Gastroesophageal sphincter (tissue), 4 donors: Measurements from ENCODE around the gene CSF2. TPM values are rescaled to one million over a fixed set of nuclear protein-coding genes. Genes with fewer than 3 reads are reported as not detected.

Experiments
- ATAC-seq: fragments of 150-250 bp; one replicate; pipeline ENCODE4 v1.9.1; 2016; ENCODE audit warnings: mild to moderate bottlenecking, moderate library complexity
- H3K27ac ChIP-seq, 4 donors: fragments of 200-600 bp; sonication (generic) in 3 of 4; 1 replicate in 3 of 4; 2 replicates in 1 of 4; pipeline ENCODE4 v1.5.1; 2016 to 2019
- H3K27me3 ChIP-seq: fragments of 200-600 bp; sonication (generic); one replicate; pipeline ENCODE4 v1.5.1; 2019
- H3K36me3 ChIP-seq, 2 donors: fragments of 200-600 bp; sonication (generic); one replicate each; pipeline ENCODE4 v1.5.1; 2019; ENCODE audit warnings: control low read depth in 1 of 2
- H3K4me1 ChIP-seq, 3 donors: fragments of 200-600 bp; sonication (generic); 1 replicate in 2 of 3; 2 replicates in 1 of 3; pipeline ENCODE4 v1.5.1; 2016 to 2019; ENCODE audit warnings: control low read depth in 2 of 3
- H3K4me3 ChIP-seq, 2 donors: fragments of 200-600 bp; sonication (generic); one replicate each; pipeline ENCODE4 v1.5.1; 2019; ENCODE audit warnings: mild to moderate bottlenecking in 1 of 2, moderate library complexity in 1 of 2
- H3K9me3 ChIP-seq, 3 donors: fragments of 200-600 bp; sonication (generic); one replicate each; pipeline ENCODE4 v1.5.1; 2017 to 2019; ENCODE audit warnings: control low read depth in 2 of 3
- EP300 ChIP-seq: sonication (generic); formaldehyde crosslinking; IDR thresholded peaks from one replicate; pipeline ENCODE4 v1.6.1; 2017; ENCODE audit warnings: antibody characterized with exemption, mild to moderate bottlenecking
- POLR2A ChIP-seq, 2 donors: fragments of 450-650 bp; IDR thresholded peaks; one replicate each; pipeline ENCODE4 v1.6.1; 2017; ENCODE audit warnings: antibody characterized with exemption in 2 of 2, mild to moderate bottlenecking in 2 of 2, moderate library complexity in 1 of 2
- POLR2AphosphoS5 ChIP-seq: sonication (generic); formaldehyde crosslinking; IDR thresholded peaks from one replicate; pipeline ENCODE4 v1.6.1; 2017; ENCODE audit warnings: antibody characterized with exemption
- WGBS, 2 donors: methylation state at CpG; one replicate each; pipeline ENCODE4 v1.1.5; 2018; ENCODE audit warnings: low coverage in 1 of 2; 5-methylcytosine and 5-hydroxymethylcytosine counted together
- total RNA-seq, 4 donors: library from RNA; depleted of rRNA; stranded (reverse); fragments of >200 nt; gene quantifications; one replicate each; pipeline ENCODE4 v1.1.0, GENCODE V29; 2016
- TF ChIP-seq, protein P1 (sequence below), 4 experiments: fragments of 200-600 bp in 2 of 4; fragments of 450-650 bp in 2 of 4; sonication (generic) in 1 of 4; IDR thresholded peaks; one replicate each; pipeline ENCODE4 v1.5.1; 2017 to 2019; ENCODE audit warnings: antibody characterized with exemption in 4 of 4, mild to moderate bottlenecking in 2 of 4, moderate library complexity in 2 of 4

CSF2 gene
- total RNA-seq, 4 donors from 2014 or later: 1.1 TPM; not detected in 3

DNA sequence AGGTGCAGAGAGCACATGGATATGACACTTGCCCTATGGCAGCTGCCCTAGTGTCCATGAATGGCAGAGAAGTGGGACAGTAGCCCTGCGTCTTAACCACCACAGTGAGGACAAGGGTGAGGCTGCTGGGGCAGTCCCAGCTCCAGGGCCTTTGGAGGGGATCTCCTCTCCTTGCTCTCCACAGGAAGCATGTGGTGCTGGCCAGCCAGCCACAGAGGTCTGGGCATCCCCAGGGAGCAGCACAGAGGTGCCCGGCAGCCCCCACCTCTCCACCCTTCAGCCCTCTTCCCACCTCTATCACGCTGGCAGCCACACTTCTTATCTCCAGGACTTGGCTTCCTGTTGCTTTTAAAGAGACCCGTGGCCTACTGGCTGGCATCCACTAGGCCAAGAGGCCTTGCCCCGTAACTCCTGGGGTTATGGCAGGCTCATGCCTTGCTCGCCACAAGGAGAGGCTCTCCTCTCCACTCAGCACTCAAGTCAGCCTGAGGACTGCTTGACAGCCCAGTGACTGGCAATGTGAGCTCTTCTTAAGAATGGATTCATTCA, 21.9 kb downstream of the CSF2 start:
- Histone ChIP-seq H3K36me3 (no peaks in the 10 kb centered on the region), H3K4me3 (no peak overlapping the region), H3K27ac (no peak overlapping the region), H3K9me3 (no peaks in the 10 kb centered on the region), H3K4me1 (no peaks in the 10 kb centered on the region), H3K27me3 (no peaks in the 10 kb centered on the region)
- ATAC-seq: peak; percentile 7
- no peak for TF ChIP-seq POLR2AphosphoS5
- TF ChIP-seq EP300: no peak
- TF ChIP-seq, protein P1, sequence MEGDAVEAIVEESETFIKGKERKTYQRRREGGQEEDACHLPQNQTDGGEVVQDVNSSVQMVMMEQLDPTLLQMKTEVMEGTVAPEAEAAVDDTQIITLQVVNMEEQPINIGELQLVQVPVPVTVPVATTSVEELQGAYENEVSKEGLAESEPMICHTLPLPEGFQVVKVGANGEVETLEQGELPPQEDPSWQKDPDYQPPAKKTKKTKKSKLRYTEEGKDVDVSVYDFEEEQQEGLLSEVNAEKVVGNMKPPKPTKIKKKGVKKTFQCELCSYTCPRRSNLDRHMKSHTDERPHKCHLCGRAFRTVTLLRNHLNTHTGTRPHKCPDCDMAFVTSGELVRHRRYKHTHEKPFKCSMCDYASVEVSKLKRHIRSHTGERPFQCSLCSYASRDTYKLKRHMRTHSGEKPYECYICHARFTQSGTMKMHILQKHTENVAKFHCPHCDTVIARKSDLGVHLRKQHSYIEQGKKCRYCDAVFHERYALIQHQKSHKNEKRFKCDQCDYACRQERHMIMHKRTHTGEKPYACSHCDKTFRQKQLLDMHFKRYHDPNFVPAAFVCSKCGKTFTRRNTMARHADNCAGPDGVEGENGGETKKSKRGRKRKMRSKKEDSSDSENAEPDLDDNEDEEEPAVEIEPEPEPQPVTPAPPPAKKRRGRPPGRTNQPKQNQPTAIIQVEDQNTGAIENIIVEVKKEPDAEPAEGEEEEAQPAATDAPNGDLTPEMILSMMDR (IDR thresholded peaks at IDR 0.05): no peak
- no peak for TF ChIP-seq POLR2A (IDR thresholded peaks at IDR 0.05)
- WGBS, 2 donors: 53% methylated on average over 5 of the region's 6 CpGs; no CpG with 5 or more reads in 1 of the 2 donors

DNA sequence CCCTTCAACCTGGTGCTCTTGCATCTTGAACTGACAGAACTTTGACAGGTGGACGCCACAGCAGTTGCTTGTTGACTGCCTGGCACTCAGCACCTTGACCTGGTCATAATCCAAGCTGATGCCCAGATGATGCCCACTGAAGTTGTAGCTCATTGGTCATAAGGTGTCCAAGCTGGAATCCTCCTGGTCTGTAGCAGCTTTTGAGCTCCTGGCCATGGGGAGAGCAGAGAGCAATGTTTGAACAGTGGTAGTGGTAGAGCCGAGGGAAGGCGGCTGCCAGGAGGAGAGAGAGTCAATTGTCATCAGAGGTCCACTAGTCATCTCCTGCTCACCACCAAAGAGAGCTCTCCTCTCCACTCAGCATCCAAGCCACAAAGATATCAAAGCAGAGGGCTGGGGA, 23.3 kb downstream of the CSF2 start:
- H3K27ac ChIP-seq: no peak overlapping the region
- H3K9me3 ChIP-seq: no peaks in the 10 kb centered on the region
- WGBS, 2 donors: 81 to 86% methylated on average over 1 to 3 of the region's 3 CpGs
- no peak overlapping the region for H3K4me3 ChIP-seq
- H3K27me3 ChIP-seq: no peaks in the 10 kb centered on the region
- no peaks in the 10 kb centered on the region for H3K36me3 ChIP-seq
- H3K4me1 ChIP-seq: no peaks in the 10 kb centered on the region
- no peak for ATAC-seq
- TF ChIP-seq POLR2AphosphoS5 (no peak), POLR2A (IDR thresholded peaks at IDR 0.05) (no peak), EP300 (no peak)
- TF ChIP-seq, protein P1 (IDR thresholded peaks at IDR 0.05): no peak

DNA sequence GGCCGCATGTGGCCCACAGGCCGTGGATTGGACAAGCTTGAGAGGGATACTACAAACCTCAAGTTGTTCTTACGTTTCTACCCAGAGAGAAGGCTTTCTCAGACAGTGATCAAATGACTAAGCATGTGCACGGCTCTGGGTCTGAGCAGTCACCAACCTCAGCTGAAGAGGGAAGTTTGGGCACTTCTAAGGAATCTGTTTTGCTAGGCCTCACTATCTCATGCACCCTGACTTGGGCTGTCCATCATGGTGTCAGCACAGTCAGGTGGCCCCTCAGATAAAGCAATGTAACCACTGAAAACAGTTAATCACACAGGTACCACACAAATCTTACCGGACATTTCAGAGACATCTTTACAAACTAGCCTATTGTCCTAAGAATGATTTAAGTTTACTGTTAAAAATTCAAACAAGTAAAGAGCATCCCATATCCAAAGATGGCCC, 24.6 kb downstream of the CSF2 start:
- no peak for TF ChIP-seq EP300
- no peak for TF ChIP-seq POLR2A (IDR thresholded peaks at IDR 0.05)
- TF ChIP-seq, protein P1 (IDR thresholded peaks at IDR 0.05): no peak
- TF ChIP-seq POLR2AphosphoS5: no peak
- WGBS, 2 donors: 52 to 72% methylated on average over 2 to 5 of the region's 5 CpGs
- Histone ChIP-seq H3K4me3 (no peak overlapping the region), H3K4me1 (peaks cover 0 to 4% (median 3%) of the 10 kb centered on the region in 3 donors), H3K27me3 (no peaks in the 10 kb centered on the region), H3K9me3 (no peaks in the 10 kb centered on the region), H3K27ac (no peak overlapping the region), H3K36me3 (no peaks in the 10 kb centered on the region)
- no peak for ATAC-seq

DNA sequence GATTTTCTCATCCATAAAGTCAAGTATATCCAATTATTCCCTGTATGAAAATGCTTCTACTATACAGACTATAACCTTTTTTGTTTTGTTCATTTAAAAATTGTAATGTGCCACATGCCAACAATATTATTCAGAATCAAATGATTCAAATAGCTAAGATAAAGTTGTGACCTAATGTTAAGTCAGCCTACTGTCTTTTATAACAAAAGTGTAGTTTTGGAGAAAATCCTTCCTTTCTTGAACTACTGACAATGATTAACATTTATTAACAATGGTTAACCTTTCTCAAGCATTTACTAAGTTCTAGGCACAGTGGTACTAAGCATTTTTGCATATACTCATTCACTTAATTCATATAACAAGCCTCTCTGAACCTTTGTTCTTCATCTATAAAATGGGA, 25.0 kb downstream of the CSF2 start:
- Histone ChIP-seq H3K4me3 (no peak overlapping the region), H3K27me3 (no peaks in the 10 kb centered on the region), H3K27ac (no peak overlapping the region), H3K9me3 (no peaks in the 10 kb centered on the region), H3K36me3 (no peaks in the 10 kb centered on the region), H3K4me1 (peaks cover 0 to 8% (median 7%) of the 10 kb centered on the region in 3 donors)
- ATAC-seq: no peak
- TF ChIP-seq, protein P1 (IDR thresholded peaks at IDR 0.05): no peak
- no peak for TF ChIP-seq EP300
- no peak for TF ChIP-seq POLR2AphosphoS5
- no peak for TF ChIP-seq POLR2A (IDR thresholded peaks at IDR 0.05)

DNA sequence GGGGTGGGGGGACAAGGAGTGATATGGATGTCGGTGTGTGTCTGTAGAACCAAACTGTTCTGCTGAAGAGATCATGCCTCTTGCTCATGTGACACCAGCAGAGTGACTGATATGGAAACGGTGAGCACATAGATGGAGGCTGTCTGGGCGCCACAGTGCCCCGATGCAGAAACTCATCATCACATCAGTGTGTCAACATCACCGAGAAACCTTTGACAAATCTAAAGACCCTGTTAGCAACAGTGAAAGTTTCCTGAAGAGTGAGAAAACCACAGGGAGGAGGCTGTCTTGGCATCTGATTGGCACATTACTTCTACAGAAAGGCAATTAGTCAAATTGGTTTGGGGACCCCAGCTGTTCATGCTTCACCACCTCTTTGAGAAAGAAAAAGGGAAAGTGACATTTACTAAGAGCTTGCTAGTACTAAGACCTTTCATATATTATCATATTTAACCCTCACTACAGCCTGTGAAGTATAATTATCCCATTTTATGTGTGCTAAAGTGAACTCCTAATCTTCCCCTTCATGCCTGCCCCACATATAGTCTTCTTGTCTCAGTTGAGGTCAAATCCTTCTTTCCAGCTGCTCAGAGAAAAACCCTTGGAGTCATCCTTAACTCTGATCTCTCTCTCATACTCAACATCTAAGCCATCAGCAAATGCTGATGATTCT, 25.6 kb downstream of the CSF2 start:
- no peaks in the 10 kb centered on the region for H3K9me3 ChIP-seq
- H3K4me3 ChIP-seq: no peak overlapping the region
- no peaks in the 10 kb centered on the region for H3K36me3 ChIP-seq
- H3K27me3 ChIP-seq: no peaks in the 10 kb centered on the region
- TF ChIP-seq POLR2A (IDR thresholded peaks at IDR 0.05) (no peak), EP300 (no peak), POLR2AphosphoS5 (no peak)
- TF ChIP-seq, protein P1 (IDR thresholded peaks at IDR 0.05): no peak
- H3K27ac ChIP-seq: no peak overlapping the region
- ATAC-seq: no peak
- 58 to 62% methylated on average over 3 to 5 of the region's 5 CpGs for WGBS, 2 donors
- peaks cover 0 to 14% (median 12%) of the 10 kb centered on the region in 3 donors for H3K4me1 ChIP-seq
